Stimulated activated CD4-positive, alpha-beta T cell treated with anti-CD3 and anti-CD28 coated beads, Interleukin-12 subunit alpha, Interleukin-12 subunit beta, amount 100 ng/mL, for 48 hours (primary cell): ENCODE data around the gene CRABP1.

Source experiments
- DNase-seq, 3 donors: peaks; one replicate each; pipeline ENCODE4 v3.0.0-alpha.2; 2020; ENCODE audit warnings: low read depth in 2 of 3, low spot score in 1 of 3

CRABP1 gene

DNA sequence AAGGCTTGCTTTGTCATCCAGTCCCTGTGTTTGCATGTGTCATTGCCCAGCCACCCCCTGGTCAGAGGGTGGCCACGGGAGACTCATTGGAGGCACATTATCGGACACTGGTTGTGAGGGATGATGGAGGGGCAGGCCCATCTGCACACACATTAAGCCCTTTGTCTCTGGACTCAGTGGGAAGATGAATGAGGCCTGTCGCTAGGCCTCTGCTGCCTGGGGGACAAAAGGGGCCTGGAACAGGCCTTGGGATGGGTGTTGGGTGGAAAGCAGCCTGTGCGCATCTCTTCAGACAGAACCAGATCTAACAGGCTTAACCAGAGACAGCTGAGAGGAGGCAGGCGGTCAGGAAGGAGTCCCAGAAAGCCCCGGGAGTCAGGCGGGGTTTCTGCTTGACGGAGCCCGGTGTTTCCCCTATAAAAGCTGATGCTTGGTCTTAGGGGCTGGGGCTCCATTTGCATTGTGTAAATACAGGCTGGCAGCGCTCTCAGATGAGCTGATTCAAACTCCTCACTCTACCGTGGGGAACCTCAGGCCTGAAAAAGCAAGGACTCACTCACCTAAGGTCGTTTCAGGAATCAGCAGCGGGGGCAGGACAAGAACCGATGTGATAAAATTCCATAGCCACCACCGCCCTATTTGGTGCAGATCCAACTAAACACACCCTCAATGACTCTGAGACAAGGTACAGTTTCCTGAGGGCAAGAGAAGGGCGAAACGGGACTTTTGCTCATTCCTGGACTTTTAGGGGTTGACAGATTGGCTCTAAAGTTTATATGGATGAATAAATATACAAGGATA lies 23.7 kb upstream of the CRABP1 start:
- DNase-seq = no peak

DNA sequence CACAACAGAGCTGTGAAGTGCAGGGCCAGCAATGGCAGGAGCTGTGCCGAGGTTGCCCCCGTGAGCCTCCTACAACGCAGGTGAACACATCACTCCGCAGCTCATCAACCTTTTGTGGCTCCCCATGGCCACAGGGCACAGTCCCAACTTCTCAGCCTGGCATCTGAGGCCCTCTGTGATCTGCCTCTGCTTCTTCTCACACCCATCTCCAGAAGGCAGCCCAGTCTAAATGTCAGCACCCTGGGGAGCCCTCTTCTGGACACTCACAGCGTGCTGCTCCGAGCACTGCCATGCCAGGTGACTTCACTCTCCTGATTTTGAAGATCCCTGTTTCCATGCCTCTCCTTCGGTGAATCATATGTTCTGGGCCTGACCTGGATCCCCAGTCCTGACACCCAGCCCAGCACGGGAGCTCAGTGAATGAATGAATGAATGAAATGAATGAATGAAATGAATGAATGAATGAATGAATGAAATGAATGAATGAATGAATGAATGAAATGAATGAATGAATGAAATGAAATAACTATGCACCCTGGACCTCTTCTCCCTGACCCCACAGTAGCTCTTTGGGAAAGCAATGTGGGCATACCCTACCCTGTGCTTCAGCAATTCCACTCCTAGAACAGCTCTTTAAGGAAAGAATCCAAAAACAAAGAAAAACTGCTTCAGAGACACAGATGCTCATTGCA lies 22.9 kb upstream of the CRABP1 start:
- DNase-seq = no peak

GRCh38 chr15:78319588-78319987 lies 20.6 kb upstream of the CRABP1 start:
- DNase-seq = no peak

DNA sequence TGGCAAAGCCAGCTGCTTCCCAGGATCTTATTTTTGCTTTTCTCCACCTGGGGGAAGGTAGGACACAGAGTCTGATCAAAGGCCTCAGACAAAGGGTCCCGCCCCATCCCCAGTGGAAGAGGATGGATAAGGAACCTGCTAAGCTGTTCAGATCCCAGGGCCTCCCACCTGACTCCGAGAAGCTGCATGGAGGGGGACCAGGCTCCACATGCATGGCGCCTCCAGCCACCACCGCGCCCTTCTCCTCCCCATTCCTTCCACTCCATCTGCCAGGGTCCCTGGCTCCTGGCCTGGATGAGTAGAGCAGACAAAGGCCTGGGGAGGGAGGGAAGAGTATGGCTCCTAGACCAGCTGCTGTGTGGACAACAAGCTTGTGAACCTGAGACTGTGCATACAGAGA lies 20.0 kb upstream of the CRABP1 start:
- no peak for DNase-seq

DNA sequence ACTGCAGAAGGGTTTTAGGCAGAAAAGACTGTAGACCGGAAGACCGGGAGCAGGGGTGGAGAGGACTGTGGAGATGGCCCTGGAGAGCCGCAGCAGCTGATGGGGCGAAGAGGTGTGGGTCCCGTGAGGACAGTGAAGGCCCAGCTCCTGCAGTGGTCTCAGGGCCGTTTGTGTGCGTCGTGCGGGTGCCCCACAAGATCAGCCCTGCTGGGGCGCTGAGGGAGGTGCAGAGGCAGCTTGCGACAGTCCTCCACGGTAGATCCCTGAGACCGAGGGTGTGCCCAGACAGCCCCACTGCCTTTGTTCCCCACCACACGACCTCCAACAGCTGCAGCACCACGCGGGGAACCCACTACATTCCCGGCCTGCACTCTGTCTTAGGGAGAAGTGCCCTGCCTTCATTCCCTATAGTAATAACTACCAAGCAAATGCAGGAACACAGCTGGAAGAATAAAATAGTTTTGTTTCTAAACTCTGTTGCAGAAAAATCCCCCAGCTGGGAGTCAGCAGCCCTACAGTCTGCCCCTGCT lies 19.0 kb upstream of the CRABP1 start:
- DNase-seq = no peak

GRCh38 chr15:78321786-78322185 lies 18.4 kb upstream of the CRABP1 start:
- DNase-seq = no peak

DNA sequence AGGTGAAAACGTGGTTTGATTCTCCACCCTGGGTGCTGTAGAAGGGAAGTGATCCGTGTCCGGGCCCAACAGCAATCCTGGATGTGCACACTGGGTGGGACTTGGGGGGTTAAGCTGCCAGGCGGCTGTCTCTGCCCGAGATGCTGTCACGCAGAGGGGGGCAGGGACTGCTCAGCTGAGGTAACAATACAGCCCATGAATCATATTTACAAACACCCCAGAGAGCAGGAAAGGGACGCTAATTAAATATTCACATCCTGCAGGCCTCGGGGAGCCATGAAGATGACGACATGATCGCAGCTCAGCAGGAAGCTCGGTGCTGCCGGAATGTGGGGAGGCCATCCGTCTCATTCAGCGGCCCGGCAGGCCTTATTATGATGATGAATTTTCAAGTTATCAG lies 17.9 kb upstream of the CRABP1 start:
- no peak for DNase-seq

DNA sequence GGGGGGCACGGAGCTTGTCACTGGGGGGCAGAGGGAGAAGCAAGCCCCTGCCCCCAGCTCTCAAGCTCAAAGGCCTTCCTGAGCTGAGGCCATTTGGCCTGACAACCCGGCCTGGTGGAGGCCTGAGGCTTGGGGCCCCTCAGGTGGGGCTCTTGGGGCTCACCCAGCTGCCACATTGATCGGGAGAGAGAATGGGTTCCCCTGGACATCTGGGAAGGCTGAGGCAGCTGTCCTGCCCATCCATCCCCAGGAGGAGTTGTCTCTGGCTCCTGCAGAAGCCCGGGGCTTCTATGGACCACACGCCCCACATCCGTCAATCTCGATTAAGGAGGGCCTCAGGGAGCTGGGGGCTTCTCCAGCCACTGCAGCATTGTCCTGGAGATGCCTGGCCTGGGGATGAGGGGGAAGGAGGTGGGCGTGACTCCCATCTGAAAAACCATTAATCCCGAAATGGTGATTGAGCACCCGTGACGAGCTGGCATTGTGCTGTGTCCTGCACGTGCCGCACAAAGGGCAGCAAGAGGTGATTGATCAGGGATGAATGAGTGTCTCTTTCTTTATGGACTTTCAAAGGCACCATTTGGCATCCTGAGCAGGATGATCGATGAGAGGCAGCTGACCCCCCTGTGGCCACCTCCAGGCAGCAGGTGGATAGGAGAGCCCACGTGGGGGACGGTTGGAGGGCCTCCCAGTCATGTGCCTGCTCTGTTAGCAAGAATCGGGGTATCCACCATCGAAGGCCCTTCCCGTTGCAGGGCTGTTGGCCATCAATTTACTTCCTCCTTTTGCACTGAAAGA lies 17.2 kb upstream of the CRABP1 start:
- DNase-seq = no peak

- DNase-seq = no peak
These were observed 16.5 kb upstream of the CRABP1 start for GRCh38 chr15:78323693-78324092.

DNA sequence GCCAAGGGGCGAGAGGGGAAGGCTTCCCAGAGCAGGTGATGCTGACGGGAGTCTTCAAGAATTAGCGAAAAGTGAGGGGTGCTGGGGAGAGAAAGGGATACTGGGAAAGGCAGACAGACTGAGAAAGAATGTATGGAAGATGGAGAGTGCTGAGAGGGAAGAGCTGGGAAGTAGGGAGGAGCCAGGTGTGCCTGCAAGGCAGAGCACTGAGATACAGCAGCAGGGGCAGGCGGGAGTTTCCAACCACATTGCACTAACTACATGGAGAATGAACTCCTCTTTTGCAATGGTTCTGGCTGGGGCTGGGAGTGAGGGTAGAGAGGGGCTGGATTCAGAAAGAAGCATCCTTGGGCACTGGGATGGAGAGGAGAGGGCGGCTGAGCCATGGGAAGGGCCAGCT lies 16.0 kb upstream of the CRABP1 start:
- no peak for DNase-seq

DNA sequence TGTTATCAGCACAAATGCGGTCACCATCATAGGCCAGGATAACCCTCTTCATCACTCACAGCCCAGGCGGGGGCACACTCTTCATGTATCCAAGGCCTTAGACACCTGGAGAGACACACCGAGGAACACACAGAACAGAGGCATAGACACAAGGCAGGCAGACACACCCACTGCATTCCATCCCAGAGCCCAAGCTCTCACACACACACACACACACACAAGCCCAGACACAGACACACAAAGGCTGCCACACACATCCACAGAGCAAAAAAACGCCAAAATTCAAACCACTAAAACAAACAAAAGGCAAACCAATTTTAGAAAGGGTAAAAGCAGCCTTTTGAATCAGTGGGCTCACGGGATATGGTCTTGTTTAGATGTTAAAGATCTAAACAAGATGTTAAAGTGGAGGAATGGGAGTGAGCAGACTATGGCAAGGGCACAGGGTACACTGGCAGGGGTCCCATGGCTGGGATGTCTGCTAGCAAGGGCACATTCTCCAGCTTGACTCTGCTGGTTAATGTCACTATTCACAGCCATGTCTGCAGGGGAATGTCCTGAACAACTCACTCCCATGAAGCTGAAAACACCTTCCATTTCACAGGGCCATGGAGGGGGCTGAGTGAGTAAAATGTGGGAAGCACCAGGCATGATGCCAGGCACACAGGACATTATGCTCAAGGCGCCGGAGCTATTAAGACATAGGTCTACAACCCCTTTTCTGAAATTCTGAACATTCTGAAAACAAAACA lies 14.9 kb upstream of the CRABP1 start:
- DNase-seq = no peak

- no peak for DNase-seq
These were observed 12.7 kb upstream of the CRABP1 start for GRCh38 chr15:78327466-78327865.

GRCh38 chr15:78329625-78330024 lies 10.5 kb upstream of the CRABP1 start:
- no peak for DNase-seq

- no peak for DNase-seq
These were observed 5.3 kb upstream of the CRABP1 start for GRCh38 chr15:78334845-78335244.

DNA sequence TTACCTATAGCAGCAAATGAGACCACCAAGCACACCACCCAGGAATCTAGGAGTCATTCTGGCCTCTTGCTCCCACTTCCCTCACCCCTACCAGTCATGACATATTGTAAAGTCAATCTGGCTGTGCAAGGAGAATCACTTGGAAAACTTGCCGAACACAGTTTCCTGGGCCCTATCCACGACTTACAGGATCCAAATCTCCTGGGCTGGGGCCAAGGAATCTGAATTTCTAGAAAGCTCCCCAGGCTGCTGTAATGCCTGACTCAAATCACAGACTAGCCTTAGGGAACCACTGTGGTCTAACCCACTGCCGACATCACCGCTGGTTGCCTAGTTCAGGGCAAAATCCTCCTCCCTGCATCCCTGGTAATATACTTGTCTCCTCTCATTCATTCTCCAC lies 4.2 kb upstream of the CRABP1 start:
- DNase-seq = no peak

- DNase-seq = no peak
These were observed 1.4 kb upstream of the CRABP1 start for GRCh38 chr15:78338781-78339180.

DNA sequence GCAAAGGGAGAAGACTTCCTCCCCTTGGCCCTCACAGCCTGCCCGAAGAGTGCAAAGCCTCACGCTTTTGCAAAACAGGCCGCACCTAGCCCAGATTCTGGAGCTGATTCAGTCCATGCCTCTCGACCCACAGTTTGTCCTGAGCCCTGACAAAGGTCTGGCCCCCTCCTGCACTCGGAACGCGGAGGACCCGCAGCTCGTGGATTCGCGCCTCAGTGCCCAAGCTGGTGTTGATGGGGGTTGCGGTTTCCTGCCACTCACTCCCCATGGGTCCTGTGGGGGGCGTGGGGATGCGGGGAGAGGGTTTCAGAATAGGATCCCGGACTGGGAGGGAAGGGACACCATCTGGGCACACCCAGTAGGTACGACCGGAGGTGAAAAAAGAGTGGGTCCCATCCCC lies 594 bp upstream of the CRABP1 start:
- no peak for DNase-seq

DNA sequence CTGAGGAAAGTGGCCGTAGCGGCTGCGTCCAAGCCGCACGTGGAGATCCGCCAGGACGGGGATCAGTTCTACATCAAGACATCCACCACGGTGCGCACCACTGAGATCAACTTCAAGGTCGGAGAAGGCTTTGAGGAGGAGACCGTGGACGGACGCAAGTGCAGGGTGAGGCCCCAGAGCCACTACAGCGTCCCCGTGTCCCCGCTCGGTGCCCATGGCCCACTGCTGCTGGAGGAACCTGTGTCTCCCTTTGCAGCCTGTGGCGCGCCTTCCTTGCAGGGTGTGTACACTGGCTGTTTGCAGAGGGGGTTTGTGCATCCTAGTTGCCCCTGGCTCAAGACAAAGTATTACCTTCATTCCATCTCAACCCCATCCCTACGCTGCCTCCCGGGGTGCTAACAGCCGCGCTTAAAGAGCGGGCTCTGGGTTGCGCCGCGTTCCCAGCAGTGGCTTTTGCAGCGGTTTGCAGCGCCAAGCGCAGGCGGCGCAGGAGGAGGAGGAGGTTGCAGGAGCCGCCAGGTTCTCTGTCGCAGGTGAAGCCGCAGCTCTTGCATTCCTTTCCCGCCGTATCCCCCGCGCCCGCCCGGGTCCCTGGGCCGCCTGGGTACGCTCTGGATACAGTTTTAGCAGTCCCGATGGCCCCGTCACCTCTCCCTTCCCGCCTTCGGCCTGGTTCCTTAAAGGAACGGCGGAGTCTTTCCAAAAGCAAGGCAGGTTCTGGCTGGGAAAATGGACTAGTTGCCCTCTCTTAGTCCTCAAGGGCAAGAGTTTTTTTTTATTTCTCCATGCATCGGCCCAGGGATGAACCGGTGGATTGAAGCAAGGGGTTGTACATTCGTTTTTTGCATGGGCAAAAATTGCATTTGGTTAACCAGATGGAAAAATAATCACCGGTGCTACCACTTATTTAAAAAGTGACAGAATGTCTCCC lies 1.2 kb downstream of the CRABP1 start:
- DNase-seq = no peak

GRCh38 chr15:78342021-78342420 lies 1.9 kb downstream of the CRABP1 start:
- DNase-seq = no peak
